ENCODE measurements around the gene ACOX2.

DNA sequence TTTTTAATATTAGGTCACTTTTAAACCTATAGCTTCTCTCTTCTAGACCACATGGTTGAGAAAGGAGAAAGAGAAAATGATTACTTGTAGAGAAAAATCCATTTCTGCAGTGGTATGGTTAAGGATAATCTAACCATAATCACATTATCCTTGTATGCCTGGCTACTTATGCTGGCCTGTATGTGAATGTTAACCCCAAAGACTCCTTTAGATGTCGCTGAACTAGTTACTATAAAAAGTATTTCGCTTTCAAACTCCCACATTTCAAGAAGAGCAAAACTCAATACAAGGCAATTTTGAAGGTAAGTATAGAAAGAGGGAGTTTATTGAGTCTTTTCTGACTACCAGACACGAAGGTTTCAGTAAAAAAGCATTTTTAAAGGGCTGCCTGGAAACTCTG lies 42.9 kb downstream of the ACOX2 start:
- TF ChIP-seq POLR2AphosphoS5 (IDR thresholded peaks at IDR 0.05; ENCODE audit: borderline replicate concordance, low read depth, low read length): no peak
- no peak for TF ChIP-seq EZH2 (IDR thresholded peaks at IDR 0.05)
